ENCODE results near the gene KRT36. TPM values are rescaled to one million over a fixed set of nuclear protein-coding genes. Genes with fewer than 3 reads are reported as not detected.

Gene KRT36
- total and polyA plus RNA-seq, 2 donors (not counting 1 experiment from before 2014, with no cell fraction given): not detected

- WGBS (ENCODE audit: insufficient coverage): 77% methylated on average over 6 of the region's 6 CpGs
- Histone ChIP-seq H3K36me3 (replicated peaks in 1 of 2; ENCODE audit: control extremely low read depth in 1 of 2, control insufficient read depth in 1 of 2, extremely low read depth in 1 of 2, insufficient read depth in 2 of 2, low read length in 1 of 2) (no peaks in the 10 kb centered on the region), H3K4me1 (ENCODE audit: control insufficient read depth in 2 of 2, insufficient read depth in 2 of 2, low read length in 2 of 2) (no peaks in the 10 kb centered on the region), H3K4me2 (replicated peaks; ENCODE audit: low read depth, low read length, poor library complexity, severe bottlenecking) (no peak overlapping the region), H3K27ac (ENCODE audit: low read length in 2 of 2) (no peak overlapping the region), H2AFZ (ENCODE audit: insufficient read depth, low read depth, low read length, poor library complexity, severe bottlenecking) (no peak overlapping the region), H4K20me1 (ENCODE audit: control insufficient read depth, insufficient read depth, low read length, poor library complexity, severe bottlenecking) (no peaks in the 10 kb centered on the region), H3K4me3 (ENCODE audit: control extremely low read depth in 1 of 5, extremely low read depth in 1 of 5, insufficient read depth in 1 of 5, low read depth in 2 of 5, low read length in 4 of 5) (no peak overlapping the region), H3K27me3 (replicated peaks in 1 of 4; ENCODE audit: control extremely low read depth in 1 of 4, control insufficient read depth in 3 of 4, insufficient read depth in 4 of 4, low read length in 3 of 4) (peaks cover 0 to 15% (median under 1%) of the 10 kb centered on the region in 4 experiments), H3K9ac (ENCODE audit: low read length) (no peak overlapping the region), H3K79me2 (ENCODE audit: control insufficient read depth, insufficient read depth, low read length) (no peaks in the 10 kb centered on the region), H3K9me3 (ENCODE audit: control extremely low read depth in 1 of 3, control insufficient read depth in 2 of 3, insufficient read depth in 1 of 3, low read length in 2 of 3) (peaks cover 0 to 3% (median 0%) of the 10 kb centered on the region in 3 donors)
- Mint-ChIP-seq H3K4me1 (no peaks in the 10 kb centered on the region), H3K9me3 (ENCODE audit: insufficient read depth) (no peaks in the 10 kb centered on the region), H3K4me3 (no peak overlapping the region), H3K27me3 (peaks cover 43% of the 10 kb centered on the region), H3K27ac (no peak overlapping the region)
- ATAC-seq (ENCODE audit: low read depth) (no peak), DNase-seq (no peak)
- TF ChIP-seq EZH2 (IDR thresholded peaks at IDR 0.05; ENCODE audit: borderline replicate concordance, insufficient read depth, low read depth, low read length, poor library complexity, severe bottlenecking) (no peak), CTCF (IDR thresholded peaks at IDR 0.05) (no peak)
- intact Hi-C loops (cut with micrococcal nuclease): no loop called here
- ChIA-PET POLR2A (no interaction called here), CTCF (no interaction called here)
Observed at GRCh38 chr17:41449008-41449407, 40.7 kb downstream of the KRT36 start.

- Histone ChIP-seq H3K36me3 (replicated peaks in 1 of 2; ENCODE audit: control extremely low read depth in 1 of 2, control insufficient read depth in 1 of 2, extremely low read depth in 1 of 2, insufficient read depth in 2 of 2, low read length in 1 of 2) (no peaks in the 10 kb centered on the region), H4K20me1 (ENCODE audit: control insufficient read depth, insufficient read depth, low read length, poor library complexity, severe bottlenecking) (no peaks in the 10 kb centered on the region), H3K4me2 (replicated peaks; ENCODE audit: low read depth, low read length, poor library complexity, severe bottlenecking) (no peak overlapping the region), H3K9ac (ENCODE audit: low read length) (no peak overlapping the region), H3K9me3 (ENCODE audit: control extremely low read depth in 1 of 3, control insufficient read depth in 2 of 3, insufficient read depth in 1 of 3, low read length in 2 of 3) (peaks cover 0 to 3% (median 0%) of the 10 kb centered on the region in 3 donors), H2AFZ (ENCODE audit: insufficient read depth, low read depth, low read length, poor library complexity, severe bottlenecking) (no peak overlapping the region), H3K4me1 (ENCODE audit: control insufficient read depth in 2 of 2, insufficient read depth in 2 of 2, low read length in 2 of 2) (no peaks in the 10 kb centered on the region), H3K4me3 (ENCODE audit: control extremely low read depth in 1 of 5, extremely low read depth in 1 of 5, insufficient read depth in 1 of 5, low read depth in 2 of 5, low read length in 4 of 5) (no peak overlapping the region), H3K79me2 (ENCODE audit: control insufficient read depth, insufficient read depth, low read length) (no peaks in the 10 kb centered on the region), H3K27me3 (replicated peaks in 1 of 4; ENCODE audit: control extremely low read depth in 1 of 4, control insufficient read depth in 3 of 4, insufficient read depth in 4 of 4, low read length in 3 of 4) (peaks cover 0 to 15% (median 0%) of the 10 kb centered on the region in 4 experiments), H3K27ac (ENCODE audit: low read length in 2 of 2) (no peak overlapping the region)
- Mint-ChIP-seq H3K4me3 (no peak overlapping the region), H3K27ac (no peak overlapping the region), H3K27me3 (peaks cover 39% of the 10 kb centered on the region), H3K4me1 (no peaks in the 10 kb centered on the region), H3K9me3 (ENCODE audit: insufficient read depth) (no peaks in the 10 kb centered on the region)
- POLR2A ChIA-PET: no interaction called here
- ATAC-seq (ENCODE audit: low read depth) (no peak), DNase-seq (no peak)
- CTCF ChIA-PET: no interaction called here
- intact Hi-C loops (cut with micrococcal nuclease): no loop called here
- no peak for TF ChIP-seq CTCF (IDR thresholded peaks at IDR 0.05)
- WGBS (ENCODE audit: insufficient coverage): 70% methylated on average over 2 of the region's 2 CpGs
Observed at GRCh38 chr17:41448506-41448905, 41.2 kb downstream of the KRT36 start.
